HCT116 (cell line): ENCODE measurements around the gene ZCCHC17.

Experiments used
- ATF3 ChIP-seq: IDR thresholded peaks from 2 replicates; pipeline ENCODE4 v1.6.1; 2012
- CTCF ChIP-seq, 3 experiments: fragments of 200-600 bp in 1 of 3; sonication (generic) in 1 of 3; IDR thresholded peaks in 2 of 3; conservative IDR thresholded peaks in 1 of 3; 2 replicates each; pipeline ENCODE4 v1.5.1; 2012 to 2017; ENCODE audit warnings: low read depth in 2 of 3, low read length in 2 of 3, antibody characterized with exemption in 1 of 3, borderline replicate concordance in 1 of 3, control low read depth in 1 of 3, mild to moderate bottlenecking in 1 of 3, mixed read lengths in 1 of 3, mixed run types in 1 of 3, moderate library complexity in 1 of 3; ENCODE audit not compliant: insufficient read depth in 1 of 3
- EZH2phosphoT487 ChIP-seq: fragments of 200-600 bp; IDR thresholded peaks from 2 replicates; pipeline ENCODE4 v1.6.1; 2018; ENCODE audit warnings: antibody characterized with exemption, borderline replicate concordance
- JUND ChIP-seq: IDR thresholded peaks from 2 replicates; pipeline ENCODE4 v1.6.1; 2012
- POLR2A ChIP-seq: IDR thresholded peaks from 2 replicates; pipeline ENCODE4 v1.7.0; 2011; ENCODE audit warnings: borderline replicate concordance; ENCODE audit not compliant: insufficient read depth, insufficient read length; ENCODE audit errors: extremely low read depth
- POLR2AphosphoS5 ChIP-seq: IDR thresholded peaks from 2 replicates; pipeline ENCODE4 v1.6.1; 2011; ENCODE audit warnings: mild to moderate bottlenecking, low read depth, low read length, moderate library complexity
- REST ChIP-seq: IDR thresholded peaks from 2 replicates; pipeline ENCODE4 v1.6.1; 2012; ENCODE audit warnings: low read depth

- TF ChIP-seq REST (no peak), JUND (no peak), CTCF (IDR thresholded peaks at IDR 0.05 in 2 of 3, conservative IDR thresholded peaks at IDR 0.05 in 1 of 3; ENCODE audit: borderline replicate concordance in 1 of 3, insufficient read depth in 1 of 3, low read depth in 2 of 3, low read length in 2 of 3) (no peak), POLR2A (no peak), EZH2phosphoT487 (no peak), ATF3 (no peak), POLR2AphosphoS5 (no peak)
Observed at GRCh38 chr1:31378001-31378400, 81.2 kb downstream of the ZCCHC17 start.
